ENCODE measurements around the gene FEN1.

GRCh38 chr11:61803889-61804647 is 11.4 kb downstream of the FEN1 start:
- TF ChIP-seq EZH2phosphoT487 (IDR thresholded peaks at IDR 0.05; ENCODE audit: borderline replicate concordance, low read length) (no peak), CTCF (IDR thresholded peaks at IDR 0.05; ENCODE audit: low read depth, low read length, poor library complexity, severe bottlenecking) (no peak)
